HepG2 (cell line): ENCODE data around the gene CBX2. TPM values are rescaled to one million over a fixed set of nuclear protein-coding genes. Genes with fewer than 3 reads are reported as not detected.

ENCODE experiments used
- EEA1 ChIP-seq: sonication (generic); formaldehyde crosslinking; IDR thresholded peaks from 2 replicates; pipeline ENCODE4 v1.5.1; 2020; ENCODE audit warnings: mild to moderate bottlenecking, missing genetic modification reagents, borderline replicate concordance
- ELF1 ChIP-seq: sonication (generic); formaldehyde crosslinking; IDR thresholded peaks from 2 replicates; pipeline ENCODE4 v1.4.0; 2020; ENCODE audit warnings: missing genetic modification reagents
- FOXA1 ChIP-seq, 2 experiments: fragments of 450-650 bp in 1 of 2; sonication (generic) in 1 of 2; formaldehyde crosslinking in 1 of 2; IDR thresholded peaks; 2 replicates each; pipeline versions ENCODE4 v1.4.0 to v1.6.1; 2016 to 2020; ENCODE audit warnings: missing genetic modification reagents in 1 of 2
- FOXO1 ChIP-seq: sonication (generic); formaldehyde crosslinking; IDR thresholded peaks from 2 replicates; pipeline ENCODE4 v1.4.0; 2020; ENCODE audit warnings: missing genetic modification reagents
- HMG20A ChIP-seq: IDR thresholded peaks from 2 replicates; pipeline ENCODE4 v1.6.1; 2016; ENCODE audit warnings: borderline replicate concordance
- HMGXB3 ChIP-seq: sonication (generic); formaldehyde crosslinking; IDR thresholded peaks from 2 replicates; pipeline ENCODE4 v1.4.0; 2020; ENCODE audit warnings: missing genetic modification reagents, borderline replicate concordance
- HOXA3 ChIP-seq: sonication (generic); formaldehyde crosslinking; IDR thresholded peaks from 2 replicates; pipeline ENCODE4 v1.5.0; 2020; ENCODE audit warnings: missing genetic modification reagents
- KAT2B ChIP-seq: fragments of 150-350 bp; IDR thresholded peaks from 2 replicates; pipeline ENCODE4 v1.6.1; 2014; ENCODE audit warnings: low read depth, low read length, borderline replicate concordance
- MEIS2 ChIP-seq: sonication (generic); formaldehyde crosslinking; IDR thresholded peaks from 2 replicates; pipeline ENCODE4 v1.9.0; 2021; ENCODE audit warnings: mild to moderate bottlenecking, missing genetic modification reagents
- MYNN ChIP-seq: sonication (generic); formaldehyde crosslinking; IDR thresholded peaks from 2 replicates; pipeline ENCODE4 v1.4.0; 2020; ENCODE audit warnings: mild to moderate bottlenecking, low read depth, missing genetic modification reagents
- PCBP1 ChIP-seq: fragments of 200-400 bp; formaldehyde crosslinking; IDR thresholded peaks from 2 replicates; pipeline ENCODE4 v1.6.1; 2017; ENCODE audit warnings: mild to moderate bottlenecking, low read depth, low read length, borderline replicate concordance
- POLR2G ChIP-seq: fragments of 200-400 bp; formaldehyde crosslinking; IDR thresholded peaks from 2 replicates; pipeline ENCODE4 v1.6.1; 2018; ENCODE audit warnings: mild to moderate bottlenecking, low read depth, low read length, moderate library complexity
- RAD51 ChIP-seq: fragments of 450-650 bp; IDR thresholded peaks from 2 replicates; pipeline ENCODE4 v1.6.1; 2016; ENCODE audit warnings: borderline replicate concordance
- RXRB ChIP-seq: IDR thresholded peaks from 2 replicates; pipeline ENCODE4 v1.6.1; 2016; ENCODE audit warnings: borderline replicate concordance, missing genetic modification reagents, missing compliant biosample characterization
- SOX13 ChIP-seq, 3 experiments: fragments of 450-650 bp in 1 of 3; sonication (generic) in 1 of 3; formaldehyde crosslinking in 1 of 3; IDR thresholded peaks in 2 of 3; conservative IDR thresholded peaks in 1 of 3; 2 replicates each; pipeline versions ENCODE4 v1.5.0 to v1.6.1; 2016 to 2020; ENCODE audit warnings: antibody characterized with exemption in 1 of 3, mild to moderate bottlenecking in 1 of 3, missing compliant biosample characterization in 1 of 3, missing genetic modification reagents in 1 of 3, moderate library complexity in 1 of 3
- TBL1XR1 ChIP-seq: fragments of 150-350 bp; IDR thresholded peaks from 2 replicates; pipeline ENCODE4 v1.6.1; 2014; ENCODE audit warnings: borderline replicate concordance, low read length; ENCODE audit not compliant: partially characterized antibody
- TBP ChIP-seq: sonication (generic); formaldehyde crosslinking; IDR thresholded peaks from 2 replicates; pipeline ENCODE4 v1.5.0; 2020; ENCODE audit warnings: missing genetic modification reagents
- ZNF672 ChIP-seq: sonication (generic); formaldehyde crosslinking; IDR thresholded peaks from 2 replicates; pipeline ENCODE4 v1.8.1; 2022; ENCODE audit warnings: missing genetic modification reagents
- ZNF746 ChIP-seq: sonication (generic); formaldehyde crosslinking; IDR thresholded peaks from 2 replicates; pipeline ENCODE4 v1.8.0; 2022; ENCODE audit warnings: mild to moderate bottlenecking, missing genetic modification reagents
- polyA plus RNA-seq, 8 experiments: library from polyadenylated mRNA; depleted of rRNA in 3 of 8; stranded (reverse) in 7 of 8; unstranded in 1 of 8; fragments of >200 nt; fragmentation: Illumina TruSeq in 4 of 8; extraction: Trizol in 4 of 8; gene quantifications; 2 replicates each; pipeline versions ENCODE4 v1.2.1 to v1.2.3, GENCODE V29; 2011 to 2016; ENCODE audit warnings: low read depth in 4 of 8, missing spikeins in 1 of 8, mixed read lengths in 1 of 8; ENCODE audit not compliant: insufficient read depth in 1 of 8
- total RNA-seq, 5 experiments: library from RNA; depleted of rRNA; stranded (reverse); fragments of >200 nt; fragmentation: Illumina TruSeq; extraction: Trizol; gene quantifications; 2 replicates each; pipeline ENCODE4 v1.2.3, GENCODE V29; 2016; ENCODE audit warnings: low read depth in 1 of 5
- TF ChIP-seq, protein P1 (sequence below): sonication (generic); formaldehyde crosslinking; IDR thresholded peaks from 2 replicates; pipeline ENCODE4 v1.5.1; 2020; ENCODE audit warnings: mild to moderate bottlenecking, moderate library complexity, missing genetic modification reagents
- TF ChIP-seq, protein P2 (sequence below): IDR thresholded peaks from 2 replicates; pipeline ENCODE4 v1.6.1; 2016

Gene CBX2
- total and polyA plus RNA-seq, 2 of the 13 experiments (the other 11 are each of a cell fraction or from before 2014, with no cell fraction given): 14.5 to 31.1 TPM

DNA sequence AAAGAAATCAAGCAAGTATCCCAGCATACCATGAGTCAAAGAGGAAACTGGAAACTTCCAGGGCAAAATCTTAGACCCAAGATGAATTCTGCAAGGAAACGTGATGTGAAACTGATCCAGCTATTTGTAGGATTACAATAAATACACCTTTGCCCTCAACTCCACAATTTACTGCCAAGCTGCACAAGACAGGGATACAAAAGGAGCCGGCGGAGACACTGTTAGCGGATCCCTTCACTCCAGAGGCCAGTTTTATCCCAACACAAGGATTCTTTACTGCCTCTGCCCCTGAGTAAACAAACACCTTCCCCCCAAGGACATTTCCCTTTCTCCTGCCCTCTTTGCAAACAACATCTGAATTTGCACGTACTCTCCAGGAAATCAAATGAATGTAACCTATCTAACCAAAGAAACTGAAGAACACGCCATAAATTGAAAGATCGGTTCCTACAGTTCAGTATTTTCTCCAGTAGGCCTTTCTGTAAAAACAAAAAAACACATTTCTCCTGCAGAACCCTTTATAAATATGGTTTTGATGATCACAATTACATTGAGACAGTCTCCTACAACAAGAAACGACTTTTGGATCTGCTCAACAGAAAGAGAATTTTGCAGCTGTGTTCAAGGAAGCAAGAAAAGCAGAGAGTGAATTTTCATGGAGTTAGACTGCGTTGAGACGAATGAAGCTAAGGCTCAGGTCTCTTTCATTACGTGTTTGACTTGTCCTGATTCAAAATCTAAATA lies 1.4 kb upstream of the CBX2 start (continued):
- peak; percentile 42; the same call in 1 of the 2 replicates for TF ChIP-seq MEIS2
- TF ChIP-seq HMGXB3: no peak
- TF ChIP-seq FOXO1 (CRISPR knock-in tag): peak; percentile 92; the same call in 1 of the 2 replicates
- no peak for TF ChIP-seq PCBP1
- TF ChIP-seq TBP (CRISPR knock-in tag): 0 out of 2 replicates have a peak, but pooled peaks have one; percentile 44
- no peak for TF ChIP-seq ZNF672 (CRISPR knock-in tag)
- no peak; the same call in 1 of the 2 replicates for TF ChIP-seq ZNF746 (CRISPR knock-in tag)
- peak; percentile 82 for TF ChIP-seq RXRB (CRISPR knock-in tag)
- TF ChIP-seq FOXA1 (IDR thresholded peaks at IDR 0.05): no peak
- peak; percentile 70 for TF ChIP-seq FOXA1 (CRISPR knock-in tag; IDR thresholded peaks at IDR 0.05)
- TF ChIP-seq EEA1 (CRISPR knock-in tag): no peak
- no peak for TF ChIP-seq MYNN (CRISPR knock-in tag)
- TF ChIP-seq, protein P1, sequence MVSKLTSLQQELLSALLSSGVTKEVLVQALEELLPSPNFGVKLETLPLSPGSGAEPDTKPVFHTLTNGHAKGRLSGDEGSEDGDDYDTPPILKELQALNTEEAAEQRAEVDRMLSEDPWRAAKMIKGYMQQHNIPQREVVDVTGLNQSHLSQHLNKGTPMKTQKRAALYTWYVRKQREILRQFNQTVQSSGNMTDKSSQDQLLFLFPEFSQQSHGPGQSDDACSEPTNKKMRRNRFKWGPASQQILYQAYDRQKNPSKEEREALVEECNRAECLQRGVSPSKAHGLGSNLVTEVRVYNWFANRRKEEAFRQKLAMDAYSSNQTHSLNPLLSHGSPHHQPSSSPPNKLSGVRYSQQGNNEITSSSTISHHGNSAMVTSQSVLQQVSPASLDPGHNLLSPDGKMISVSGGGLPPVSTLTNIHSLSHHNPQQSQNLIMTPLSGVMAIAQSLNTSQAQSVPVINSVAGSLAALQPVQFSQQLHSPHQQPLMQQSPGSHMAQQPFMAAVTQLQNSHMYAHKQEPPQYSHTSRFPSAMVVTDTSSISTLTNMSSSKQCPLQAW (CRISPR knock-in tag): 0 out of 2 replicates have a peak, but pooled peaks have one; percentile 34
- TF ChIP-seq KAT2B: no peak
- peak; percentile 58; the same call in 1 of the 2 replicates for TF ChIP-seq HMG20A (CRISPR knock-in tag)
- no peak for TF ChIP-seq RAD51
- TF ChIP-seq HOXA3 (CRISPR knock-in tag): peak; percentile 32; the same call in 1 of the 2 replicates
- TF ChIP-seq SOX13 (IDR thresholded peaks at IDR 0.05): peak; percentile 70
- peak in 1 of 2 experiments; percentile 77; a peak in 2 of 4 replicates for TF ChIP-seq SOX13 (CRISPR knock-in tag; conservative IDR thresholded peaks at IDR 0.05 in 1 of 2, IDR thresholded peaks at IDR 0.05 in 1 of 2)
- TF ChIP-seq TBL1XR1: no peak
- no peak for TF ChIP-seq POLR2G
- TF ChIP-seq, protein P2, sequence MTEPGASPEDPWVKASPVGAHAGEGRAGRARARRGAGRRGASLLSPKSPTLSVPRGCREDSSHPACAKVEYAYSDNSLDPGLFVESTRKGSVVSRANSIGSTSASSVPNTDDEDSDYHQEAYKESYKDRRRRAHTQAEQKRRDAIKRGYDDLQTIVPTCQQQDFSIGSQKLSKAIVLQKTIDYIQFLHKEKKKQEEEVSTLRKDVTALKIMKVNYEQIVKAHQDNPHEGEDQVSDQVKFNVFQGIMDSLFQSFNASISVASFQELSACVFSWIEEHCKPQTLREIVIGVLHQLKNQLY (CRISPR knock-in tag): peak; percentile 79
- 0 out of 2 replicates have a peak, but pooled peaks have one; percentile 41 for TF ChIP-seq ELF1 (CRISPR knock-in tag)
